ENCODE data around the gene RAET1L.

The RAET1L gene

GRCh38 chr6:150057501-150057951 lies 32.2 kb upstream of the RAET1L start:
- POLR2A ChIA-PET (ENCODE audit: low non-redundant PET), result no interaction called here

GRCh38 chr6:150056916-150057315 lies 31.6 kb upstream of the RAET1L start:
- no peak overlapping the region for H3K27ac ChIP-seq
- ChIA-PET POLR2A (ENCODE audit: low non-redundant PET) (no interaction called here), CTCF (interaction anchor here (0.6 kb wide), 1 partner anchor 15 kb away, joined by 3 read pairs; no protein-coding TSS in a partner anchor)
- no peak for TF ChIP-seq CTCF (conservative IDR thresholded peaks at IDR 0.05; ENCODE audit: low read depth)
- no peak for DNase-seq (ENCODE audit: low spot score)

More at GRCh38 chr6:150057501-150057951, 32.2 kb upstream of the RAET1L start:
- TF ChIP-seq CTCF (conservative IDR thresholded peaks at IDR 0.05; ENCODE audit: low read depth), result no peak
- H3K27ac ChIP-seq, result no peak overlapping the region
- CTCF ChIA-PET, result no interaction called here
- no peak for DNase-seq (ENCODE audit: low spot score)

GRCh38 chr6:150056156-150056555 lies 30.8 kb upstream of the RAET1L start:
- no peak overlapping the region for H3K27ac ChIP-seq
- CTCF ChIA-PET, result interaction anchor here (0.8 kb wide), 1 partner anchor 15 kb away, joined by 3 read pairs; no protein-coding TSS in a partner anchor
- TF ChIP-seq CTCF (conservative IDR thresholded peaks at IDR 0.05; ENCODE audit: low read depth), result no peak
- no peak for DNase-seq (ENCODE audit: low spot score)
- POLR2A ChIA-PET (ENCODE audit: low non-redundant PET), result no interaction called here

GRCh38 chr6:150055131-150055530 lies 29.8 kb upstream of the RAET1L start:
- ChIA-PET POLR2A (ENCODE audit: low non-redundant PET) (no interaction called here), CTCF (interaction anchor here (0.6 to 1.0 kb wide), 3 partner anchors 8 to 50 kb away, joined by 3 to 4 read pairs (median 3); no protein-coding TSS in a partner anchor)
- no peak for TF ChIP-seq CTCF (conservative IDR thresholded peaks at IDR 0.05; ENCODE audit: low read depth)
- no peak overlapping the region for H3K27ac ChIP-seq
- DNase-seq (ENCODE audit: low spot score), result no peak

- DNase-seq (ENCODE audit: low spot score), result no peak
- POLR2A ChIA-PET (ENCODE audit: low non-redundant PET), result no interaction called here
- no peak for TF ChIP-seq CTCF (conservative IDR thresholded peaks at IDR 0.05; ENCODE audit: low read depth)
- no peak overlapping the region for H3K27ac ChIP-seq
- CTCF ChIA-PET, result interaction anchor here (0.7 kb wide), 1 partner anchor 229 kb away, joined by 3 read pairs; no protein-coding TSS in a partner anchor
These were observed 28.1 kb upstream of the RAET1L start for GRCh38 chr6:150053450-150053849.

GRCh38 chr6:150050846-150051245 lies 25.5 kb upstream of the RAET1L start:
- CTCF ChIA-PET, result no interaction called here

More at GRCh38 chr6:150050846-150051245, 25.5 kb upstream of the RAET1L start:
- DNase-seq (ENCODE audit: low spot score), result no peak
- no peak overlapping the region for H3K27ac ChIP-seq
- TF ChIP-seq CTCF (conservative IDR thresholded peaks at IDR 0.05; ENCODE audit: low read depth), result no peak
- POLR2A ChIA-PET (ENCODE audit: low non-redundant PET), result no interaction called here
